HG02798 (cell line): ENCODE measurements around the gene GALNT18.

Experiments used
- ATAC-seq: cut with Tn5 transposase; IDR thresholded peaks from one replicate; pipeline ENCODE4 v1.9.1; 2021; ENCODE audit warnings: mild to moderate bottlenecking; ENCODE audit not compliant: unreplicated experiment, poor library complexity

The GALNT18 gene

DNA sequence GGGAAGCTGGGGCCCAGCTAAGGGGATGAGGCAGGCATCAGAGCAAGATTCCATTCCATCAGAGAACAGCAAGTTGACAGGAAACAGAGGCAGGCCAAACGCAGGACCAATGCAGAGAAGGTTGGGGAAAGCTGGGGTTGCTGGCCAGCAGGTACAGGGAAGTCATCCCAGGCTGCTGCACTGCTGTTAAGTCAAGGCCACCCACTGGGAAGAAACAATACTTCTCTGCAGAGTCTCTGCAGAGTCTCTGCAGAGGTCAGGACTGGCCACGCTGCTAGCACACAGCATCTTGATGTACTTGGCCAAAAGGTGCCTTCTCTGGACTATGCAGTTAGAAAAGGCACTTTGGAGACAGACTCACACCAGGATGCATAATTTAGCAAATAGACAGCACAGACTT is 200.3 kb downstream of the GALNT18 start:
- no peak for ATAC-seq

- no peak for ATAC-seq
Measured at GRCh38 chr11:11420899-11421285, 200.9 kb downstream of the GALNT18 start.

GRCh38 chr11:11420191-11420898 is 201.5 kb downstream of the GALNT18 start:
- no peak for ATAC-seq

DNA sequence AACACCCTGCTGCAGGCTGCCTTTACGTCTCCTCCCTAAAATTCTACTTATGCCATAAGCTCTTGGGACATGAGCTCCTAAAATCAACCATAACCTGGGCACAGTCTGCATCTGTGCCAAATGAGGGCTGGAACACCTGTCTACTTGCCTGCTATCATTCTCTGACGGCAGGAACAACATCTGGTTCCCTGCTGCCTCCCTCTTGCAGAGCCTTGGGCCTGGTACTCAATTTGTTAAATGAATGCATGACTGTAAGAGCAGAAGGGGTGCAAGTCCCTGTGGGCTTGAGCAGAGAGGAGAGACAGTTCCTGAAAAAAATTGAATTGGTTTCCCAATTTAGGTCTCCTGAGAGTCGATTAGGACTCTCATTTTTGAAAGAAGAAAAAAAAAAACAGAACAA is 202.1 kb downstream of the GALNT18 start:
- ATAC-seq: no peak

DNA sequence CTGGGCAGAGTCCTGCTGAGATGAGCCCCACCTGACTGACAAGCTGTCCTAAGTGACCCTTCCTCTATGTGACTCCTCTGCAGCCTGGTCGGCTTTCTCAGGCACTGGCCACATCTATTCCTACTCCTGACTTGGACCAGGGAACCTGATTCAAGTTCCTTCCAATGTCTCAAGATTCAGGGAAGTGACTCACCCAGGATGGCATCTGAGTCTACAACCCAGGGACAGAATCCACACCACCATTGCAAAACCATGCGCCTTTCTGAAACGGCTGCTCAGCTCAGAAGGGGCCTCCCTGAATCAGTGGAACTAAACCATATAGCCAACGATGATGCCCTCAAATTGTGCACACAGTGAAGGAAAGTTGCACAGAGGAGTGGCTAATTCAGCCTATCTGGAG is 204.9 kb downstream of the GALNT18 start:
- no peak for ATAC-seq

DNA sequence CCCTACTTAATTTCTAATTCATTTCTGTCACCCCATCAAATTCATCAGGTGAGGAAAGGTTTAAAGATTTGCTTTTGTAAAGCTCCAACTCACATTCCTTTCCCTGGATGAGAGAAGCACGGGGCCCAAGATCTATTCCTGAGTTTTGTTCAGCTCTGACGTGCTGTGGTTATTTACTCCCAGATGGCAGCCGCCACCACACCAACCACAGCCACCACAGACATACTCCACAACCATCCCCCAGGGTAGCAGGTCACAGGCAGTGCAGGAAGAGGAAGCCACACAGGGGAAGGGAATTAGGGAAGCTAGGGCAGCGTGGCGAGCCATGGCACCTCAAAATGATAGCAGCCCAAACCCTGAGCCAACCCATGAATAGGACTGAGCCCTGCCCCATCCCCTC is 205.3 kb downstream of the GALNT18 start:
- no peak for ATAC-seq

GRCh38 chr11:11415901-11416300 is 205.9 kb downstream of the GALNT18 start:
- no peak for ATAC-seq

GRCh38 chr11:11414996-11415395 is 206.8 kb downstream of the GALNT18 start:
- no peak for ATAC-seq

- no peak for ATAC-seq
Measured at GRCh38 chr11:11413776-11414175, 208.0 kb downstream of the GALNT18 start.

- no peak for ATAC-seq
Measured at GRCh38 chr11:11411401-11411985, 210.3 kb downstream of the GALNT18 start.

GRCh38 chr11:11409901-11410300 is 211.9 kb downstream of the GALNT18 start:
- no peak for ATAC-seq

DNA sequence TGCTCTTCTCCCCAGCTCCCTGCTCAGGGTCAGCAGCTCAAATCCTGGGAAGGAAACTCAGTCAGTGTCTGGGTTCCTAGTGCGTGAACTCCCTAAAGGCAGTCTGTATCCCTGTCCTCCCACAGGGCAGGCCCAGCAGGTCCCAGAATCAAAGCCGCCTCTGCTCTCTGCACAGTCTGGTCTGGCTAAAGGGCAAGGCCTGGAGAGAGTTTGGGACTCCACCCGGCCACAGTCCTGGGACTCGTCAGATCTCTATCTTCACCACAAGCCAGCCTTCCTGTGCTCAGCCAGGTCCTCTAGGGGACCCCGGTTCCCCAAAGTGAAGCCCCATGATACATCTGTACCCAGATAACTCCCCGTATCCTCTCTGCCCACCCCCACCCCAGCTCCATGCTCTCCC is 212.6 kb downstream of the GALNT18 start:
- ATAC-seq: no peak

DNA sequence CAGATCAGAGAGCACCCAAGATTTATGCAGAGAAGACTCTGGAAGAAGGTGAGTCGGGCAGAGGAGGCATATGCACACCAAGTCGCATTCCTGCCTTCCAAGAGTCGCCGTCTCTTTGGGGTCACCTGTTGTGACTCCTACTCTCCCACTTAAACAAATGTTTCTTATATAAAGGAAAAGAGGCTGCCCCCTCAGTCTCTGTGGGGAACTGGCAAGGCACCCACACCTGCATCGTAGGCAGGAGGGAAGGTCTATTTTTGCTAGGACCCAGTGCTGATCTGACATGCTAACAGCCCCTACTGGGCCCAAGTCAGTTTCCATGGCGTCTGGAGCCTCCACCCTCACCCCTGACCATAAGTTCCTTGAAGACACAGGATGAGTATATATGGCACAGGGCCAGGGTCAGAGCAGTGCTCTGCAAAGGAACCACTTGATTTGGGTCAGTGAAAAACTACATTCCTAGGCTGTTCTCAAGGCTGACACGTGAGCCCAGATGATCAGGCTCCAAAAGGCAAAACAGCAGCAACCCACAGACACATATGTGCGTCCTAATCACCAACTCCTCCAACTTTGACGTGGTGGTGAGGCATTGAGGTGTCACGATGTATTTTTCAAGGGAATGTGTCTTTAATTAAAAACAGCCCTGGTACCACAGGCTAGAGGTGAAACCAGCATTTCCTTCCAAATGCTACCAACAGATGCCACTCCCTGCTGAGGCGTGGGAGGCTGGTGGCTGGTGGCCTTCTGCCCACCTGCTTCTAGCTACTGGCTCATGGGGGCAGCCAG is 213.2 kb downstream of the GALNT18 start:
- no peak for ATAC-seq

GRCh38 chr11:11407763-11408084 is 214.1 kb downstream of the GALNT18 start:
- no peak for ATAC-seq

GRCh38 chr11:11407065-11407762 is 214.6 kb downstream of the GALNT18 start:
- ATAC-seq: no peak

DNA sequence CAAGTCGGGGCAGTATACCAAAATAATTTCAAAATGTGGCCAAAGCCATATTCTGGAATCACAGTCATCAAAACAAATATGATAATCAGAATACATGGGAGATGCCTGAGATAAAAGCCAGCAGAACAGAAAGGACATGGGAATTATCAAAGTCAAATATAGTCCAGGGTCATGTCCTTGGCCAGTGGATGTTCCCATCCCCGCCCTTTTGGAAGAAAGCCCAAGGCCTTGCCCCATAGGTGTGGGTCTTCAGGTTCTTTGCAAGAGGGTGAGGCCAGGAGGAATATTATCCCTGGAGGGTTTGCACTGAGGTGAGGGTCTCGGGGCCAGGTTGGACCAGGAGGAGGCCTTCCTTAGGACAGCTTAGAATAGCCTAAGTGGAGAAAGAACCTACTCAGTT is 215.2 kb downstream of the GALNT18 start:
- ATAC-seq: no peak

DNA sequence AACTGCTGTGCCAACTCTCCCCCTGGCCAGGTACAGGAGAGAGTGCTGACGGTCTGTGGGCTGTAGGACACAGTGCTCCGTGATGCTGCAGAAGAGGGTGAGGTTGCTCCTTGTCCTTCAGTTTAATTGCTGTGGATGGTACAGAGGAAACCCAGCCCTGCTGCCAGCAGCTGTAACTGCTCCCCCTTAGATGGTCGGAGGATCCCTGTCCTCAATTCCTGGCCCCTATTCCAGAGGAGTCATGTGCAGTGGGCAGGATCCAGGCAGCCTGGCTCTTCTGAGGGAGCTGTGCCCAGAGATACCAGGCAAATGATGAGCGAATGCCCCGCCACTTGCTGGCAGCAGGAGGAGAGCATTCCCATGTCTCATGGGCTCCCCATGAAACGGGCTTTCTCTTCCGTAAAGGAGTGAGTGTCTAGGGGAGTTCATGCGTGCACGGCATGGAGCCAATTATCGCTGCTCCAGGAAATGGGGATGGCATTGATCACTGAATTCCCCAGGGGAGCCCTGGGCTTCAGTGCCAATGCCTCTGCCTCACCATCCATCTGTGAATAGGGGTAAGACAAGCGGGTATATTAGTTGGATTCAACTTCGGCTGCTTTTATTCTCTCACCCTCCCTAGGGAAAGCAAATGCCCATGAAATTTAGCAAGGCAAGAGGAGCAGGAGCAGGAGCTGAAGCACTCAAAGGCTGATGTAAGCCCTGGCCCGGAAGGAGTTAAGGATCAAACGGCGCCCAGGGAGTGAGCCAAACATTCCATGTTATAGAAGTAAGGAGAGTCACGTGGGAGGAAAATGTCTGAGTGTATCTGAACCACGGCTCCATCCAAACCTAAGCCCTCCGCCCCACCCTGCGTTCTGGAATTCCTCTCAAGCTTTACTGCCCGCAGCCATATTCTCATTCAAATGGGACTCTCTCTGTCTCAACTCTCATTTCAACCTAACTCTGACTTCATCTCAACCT is 217.8 kb downstream of the GALNT18 start:
- ATAC-seq: no peak

DNA sequence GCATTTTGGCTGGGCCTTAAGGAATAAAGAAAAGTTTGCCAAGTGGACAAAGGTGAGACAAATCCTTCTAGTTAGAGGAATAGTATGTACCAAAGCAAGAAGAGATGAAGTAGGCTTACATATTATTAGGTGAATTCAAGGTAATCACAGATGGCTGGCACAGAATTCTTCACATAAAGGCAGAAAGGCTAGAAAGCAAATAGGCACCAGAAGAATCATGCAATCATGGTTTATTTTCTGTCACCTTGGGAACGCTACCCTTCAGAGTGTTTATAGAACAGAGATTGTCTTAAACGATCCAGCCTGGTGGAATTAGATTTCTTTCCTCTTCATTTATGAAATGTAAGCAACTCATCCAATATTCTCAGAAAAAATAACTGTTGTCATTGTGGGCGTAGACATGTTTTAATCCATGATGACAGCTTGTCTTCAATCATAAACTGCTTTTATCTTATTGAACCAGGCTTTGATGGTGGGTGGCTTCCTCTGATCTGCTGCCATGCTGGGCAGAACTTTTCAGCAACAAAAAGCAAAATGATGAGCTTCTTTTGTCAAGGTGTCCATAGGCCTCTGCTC is 219.8 kb downstream of the GALNT18 start:
- ATAC-seq: no peak

DNA sequence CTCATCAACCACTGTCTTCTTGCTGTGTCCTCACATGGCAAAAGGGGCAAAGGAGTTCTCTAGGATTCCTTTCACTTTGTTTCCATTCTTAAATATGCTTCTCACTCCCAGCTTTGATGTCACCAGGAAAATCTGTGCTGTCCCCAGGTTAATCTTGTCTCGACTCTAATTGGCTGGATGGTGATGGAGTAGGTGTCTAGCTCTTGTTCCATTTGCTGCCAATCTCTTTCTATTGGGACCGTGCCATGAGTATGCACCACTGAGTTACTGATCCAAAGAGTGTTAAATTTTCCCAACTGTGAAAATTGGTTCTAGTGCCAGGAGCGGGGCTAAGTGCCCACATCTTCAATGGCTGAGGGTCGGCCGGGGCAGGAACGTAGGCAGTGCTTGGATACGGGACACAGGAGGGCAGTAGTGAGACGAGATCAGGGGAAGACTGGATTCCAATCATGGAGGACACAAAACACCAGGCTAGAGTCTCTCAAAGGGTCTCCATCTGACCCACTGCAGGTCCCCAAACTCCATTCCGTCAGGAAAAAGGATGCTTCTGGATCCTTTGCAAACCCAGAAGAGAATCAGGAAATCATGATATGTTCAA is 221.1 kb downstream of the GALNT18 start:
- ATAC-seq: no peak
